IMR-90 (cell line): ENCODE measurements around the gene CSNK1D. TPM values are rescaled to one million over a fixed set of nuclear protein-coding genes. Genes with fewer than 3 reads are reported as not detected.

Experiments used
- ATAC-seq: fragments of 200-7000 bp; cut with Tn5 transposase; 2 replicates; pipeline ENCODE4 v1.9.1; 2020; ENCODE audit warnings: low read depth, mild to moderate bottlenecking, moderate library complexity
- BruUV-seq: library from RNA; stranded (reverse); fragments of 400-500 nt; replicated peaks from 2 replicates; lab custom pipeline; 2021; lab: Mats Ljungman, UMichigan
- CTCF ChIA-PET: fragments of 300-600 bp; formaldehyde crosslinking; extraction: SDS; loops from one replicate; lab custom pipeline; 2021; ENCODE audit warnings: antibody characterized with exemption; lab: Yijun Ruan, JAX
- POLR2A ChIA-PET: fragments of 300-600 bp; sonication (Branson Sonifier 250); formaldehyde crosslinking; loops from one replicate; lab custom pipeline; 2022; ENCODE audit warnings: antibody characterized with exemption; ENCODE audit not compliant: unreplicated experiment; lab: Charles Lee
- DNase-seq: peaks from one replicate; pipeline ENCODE4 v3.0.0; 2013
- H2AFZ ChIP-seq: replicated peaks from 2 replicates; pipeline ENCODE3; 2013; ENCODE audit warnings: low read length, mild to moderate bottlenecking; ENCODE audit not compliant: poor library complexity
- H2AK5ac ChIP-seq: 2 replicates; pipeline ENCODE4 v1.6.1; 2013; ENCODE audit warnings: low read depth, low read length, inconsistent platforms
- H2AK9ac ChIP-seq: replicated peaks from 2 replicates; pipeline ENCODE3; 2013; ENCODE audit warnings: mild to moderate bottlenecking, low read depth, low read length, moderate library complexity; ENCODE audit not compliant: poor library complexity
- H2BK120ac ChIP-seq: 2 replicates; pipeline ENCODE4 v1.6.1; 2013; ENCODE audit warnings: low read depth, low read length, inconsistent platforms
- H2BK15ac ChIP-seq: 3 replicates; pipeline ENCODE4 v1.6.1; 2013; ENCODE audit warnings: low read depth, low read length, inconsistent platforms
- H2BK20ac ChIP-seq: 2 replicates; pipeline ENCODE4 v1.6.1; 2013; ENCODE audit warnings: low read depth, mild to moderate bottlenecking, inconsistent platforms, low read length, moderate library complexity
- H2BK5ac ChIP-seq: 2 replicates; pipeline ENCODE4 v1.6.1; 2013; ENCODE audit warnings: mild to moderate bottlenecking, low read depth, low read length, inconsistent platforms; ENCODE audit not compliant: poor library complexity, severe bottlenecking
- H3K14ac ChIP-seq: replicated peaks from 2 replicates; pipeline ENCODE4 v1.6.1; 2013; ENCODE audit warnings: low read depth, low read length, inconsistent platforms
- H3K18ac ChIP-seq: 2 replicates; pipeline ENCODE4 v1.6.1; 2013; ENCODE audit warnings: low read depth, low read length, control low read depth
- H3K23ac ChIP-seq: 2 replicates; pipeline ENCODE4 v1.6.1; 2013; ENCODE audit warnings: low read depth, low read length, inconsistent platforms
- H3K27ac ChIP-seq: 2 replicates; pipeline ENCODE4 v1.5.1; 2013; ENCODE audit warnings: mild to moderate bottlenecking, control low read depth, low read length; ENCODE audit not compliant: insufficient read depth
- H3K27me3 ChIP-seq: 2 replicates; pipeline ENCODE4 v1.6.1; 2013; ENCODE audit warnings: low read length; ENCODE audit not compliant: control insufficient read depth, insufficient read depth
- H3K36me3 ChIP-seq: 2 replicates; pipeline ENCODE4 v1.6.1; 2013; ENCODE audit warnings: low read length, mixed read lengths; ENCODE audit not compliant: control insufficient read depth, insufficient read depth
- H3K4ac ChIP-seq: 2 replicates; pipeline ENCODE4 v1.6.1; 2013; ENCODE audit warnings: low read depth, low read length, inconsistent platforms
- H3K4me1 ChIP-seq: 2 replicates; pipeline ENCODE4 v1.6.1; 2013; ENCODE audit warnings: low read length, mixed read lengths; ENCODE audit not compliant: control insufficient read depth, insufficient read depth
- H3K4me2 ChIP-seq: 2 replicates; pipeline ENCODE4 v1.6.1; 2013; ENCODE audit warnings: low read depth, mild to moderate bottlenecking, control low read depth, low read length, moderate library complexity
- H3K4me3 ChIP-seq: 2 replicates; pipeline ENCODE4 v1.5.1; 2013; ENCODE audit warnings: low read depth, mild to moderate bottlenecking, control low read depth, low read length, moderate library complexity; ENCODE audit not compliant: insufficient read depth
- H3K56ac ChIP-seq: 2 replicates; pipeline ENCODE4 v1.6.1; 2013; ENCODE audit warnings: low read length, inconsistent platforms; ENCODE audit not compliant: insufficient read depth; ENCODE audit errors: extremely low read depth
- H3K79me1 ChIP-seq, 2 experiments: 2 replicates each; pipeline ENCODE4 v1.6.1; 2013; ENCODE audit warnings: low read length in 2 of 2, inconsistent platforms in 1 of 2, low read depth in 1 of 2
- H3K9ac ChIP-seq: 2 replicates; pipeline ENCODE4 v1.6.1; 2013; ENCODE audit warnings: low read depth, low read length, control low read depth
- H3K9me1 ChIP-seq: 2 replicates; pipeline ENCODE4 v1.6.1; 2013; ENCODE audit warnings: low read length, inconsistent platforms; ENCODE audit not compliant: insufficient read depth
- H3K9me3 ChIP-seq: 2 replicates; pipeline ENCODE4 v1.6.1; 2013; ENCODE audit warnings: low read length; ENCODE audit not compliant: control insufficient read depth, insufficient read depth
- H4K20me1 ChIP-seq: 2 replicates; pipeline ENCODE4 v1.6.1; 2013; ENCODE audit warnings: low read length, inconsistent platforms; ENCODE audit not compliant: insufficient read depth
- H4K5ac ChIP-seq: 2 replicates; pipeline ENCODE4 v1.6.1; 2013; ENCODE audit warnings: mild to moderate bottlenecking, low read depth, low read length, control low read depth
- H4K8ac ChIP-seq, 2 experiments: 2 replicates each; pipeline ENCODE4 v1.6.1; 2013; ENCODE audit warnings: low read depth in 2 of 2, low read length in 2 of 2, control low read depth in 1 of 2, inconsistent platforms in 1 of 2
- H4K91ac ChIP-seq: 2 replicates; pipeline ENCODE4 v1.6.1; 2013; ENCODE audit warnings: low read depth, low read length, inconsistent platforms; ENCODE audit not compliant: insufficient read depth
- RCOR1 ChIP-seq: IDR thresholded peaks from 2 replicates; pipeline ENCODE4 v1.6.1; 2012; ENCODE audit warnings: mild to moderate bottlenecking, low read length, improper control_type of control experiment; ENCODE audit not compliant: insufficient replicate concordance
- WGBS, 2 experiments: methylation state at CpG; one replicate each; pipeline versions ENCODE4 v1.1.5 to v1.1.7; 2013; ENCODE audit warnings: missing lambda C conversion rate in 2 of 2; ENCODE audit not compliant: insufficient read length in 1 of 2; ENCODE audit errors: extremely low coverage in 2 of 2; 5-methylcytosine and 5-hydroxymethylcytosine counted together
- dilution Hi-C: fragments of 300-500 bp; cut with HindIII; formaldehyde crosslinking; loops from one replicate; pipeline ENCODE4 v1.14.3; 2018; ENCODE audit warnings: low sequenced_read_pairs; ENCODE audit not compliant: unreplicated experiment
- in situ Hi-C: fragments of 300-500 bp; cut with MboI; formaldehyde crosslinking; loops from 3 replicates; pipeline ENCODE4 v1.14.3; 2019; ENCODE audit warnings: low sequenced_read_pairs, inconsistent platforms, mixed read lengths
- intact Hi-C: fragments of 100-400 bp; cut with micrococcal nuclease; formaldehyde crosslinking; loops from 2 replicates; pipeline ENCODE4 v1.10.0; 2022
- polyA plus RNA-seq, 3 experiments: library from polyadenylated mRNA; depleted of rRNA; stranded (reverse); fragments of >200 nt; gene quantifications; 2 replicates each; pipeline ENCODE4 v1.2.3, GENCODE V29; 2012; ENCODE audit warnings: low replicate concordance in 1 of 3
- total RNA-seq: library from RNA; depleted of rRNA; stranded (reverse); fragments of >200 nt; gene quantifications from 2 replicates; pipeline ENCODE4 v1.2.3, GENCODE V29; 2012
- TF ChIP-seq, protein P1 (sequence below): fragments of 150-350 bp; IDR thresholded peaks from 2 replicates; pipeline ENCODE4 v1.6.1; 2016; ENCODE audit warnings: low read depth, mild to moderate bottlenecking, low read length, moderate library complexity, borderline replicate concordance

CSNK1D gene
- total and polyA plus RNA-seq, 2 of the 4 experiments (the other 2 are of a cell fraction) = 47.1 to 186 TPM

DNA sequence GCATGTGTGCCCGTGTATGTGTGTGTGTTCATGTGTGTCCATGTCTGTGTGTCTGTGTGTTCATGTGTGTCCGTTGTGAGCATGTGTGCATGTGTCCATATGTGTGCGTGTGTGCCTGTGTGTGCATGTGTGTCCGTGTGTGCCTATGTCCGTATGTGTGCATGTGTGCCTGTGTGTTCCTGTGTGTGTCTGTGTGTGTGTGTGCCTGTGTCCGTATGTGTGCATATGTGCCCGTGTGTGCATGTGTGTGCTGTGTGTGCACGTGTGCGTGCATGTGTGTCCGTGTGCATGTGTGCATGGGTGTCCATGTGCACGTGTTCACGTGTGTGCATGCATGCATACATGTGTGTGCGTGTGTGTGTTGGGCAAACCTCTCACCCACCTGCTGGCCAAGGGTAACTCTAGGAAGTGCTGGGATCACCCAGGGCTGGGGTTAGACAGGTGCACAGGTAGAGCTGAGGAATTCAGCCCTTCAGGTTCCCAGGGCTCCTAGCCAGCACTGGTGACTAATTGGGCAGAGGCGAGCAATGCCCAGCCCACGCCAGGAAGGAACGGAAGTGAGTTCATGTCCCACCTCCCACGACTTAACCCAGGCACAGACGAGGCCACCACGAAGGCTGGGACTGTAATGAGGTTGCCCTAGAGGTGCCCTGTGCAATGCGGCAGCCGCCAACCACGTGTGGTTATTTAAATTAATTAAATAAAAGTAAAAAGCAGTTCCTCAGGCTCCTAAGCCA, 8.2 kb upstream of the CSNK1D start:
- H3K9ac ChIP-seq = no peak overlapping the region
- WGBS, 2 experiments = 88% methylated on average over 8 of the region's 22 CpGs; no CpG with 5 or more reads in 1 of the 2 experiments
- in situ Hi-C loops = no loop called here
- ChIA-PET CTCF (no interaction called here), POLR2A (no interaction called here)
- H2AK9ac ChIP-seq = no peak overlapping the region
- no peaks in the 10 kb centered on the region for H4K20me1 ChIP-seq
- peaks cover 20% of the 10 kb centered on the region for H3K9me1 ChIP-seq
- H2BK15ac ChIP-seq = no peak overlapping the region; the same call in 2 of the 3 replicates
- DNase-seq = peak; percentile 33
- no peak overlapping the region for H3K27ac ChIP-seq
- no peak overlapping the region for H4K91ac ChIP-seq
- dilution Hi-C loops = no loop called here
- H4K5ac ChIP-seq = no peak overlapping the region
- H3K18ac ChIP-seq = no peak overlapping the region
- no peak overlapping the region for H3K4me3 ChIP-seq
- H3K4me1 ChIP-seq = peaks cover 20% of the 10 kb centered on the region
- no peak for ATAC-seq
- peak overlapping the region; percentile 68; the same call in 1 of the 2 replicates for H2AK5ac ChIP-seq
- H2BK20ac ChIP-seq = peak overlapping the region; percentile 43; the same call in 1 of the 2 replicates
- BruUV-seq = no TSS peak
- peak overlapping the region; percentile 57 for H3K4ac ChIP-seq
- H2BK120ac ChIP-seq = peak overlapping the region; percentile 53; the same call in 1 of the 2 replicates
- intact Hi-C loops = no loop called here
- H3K9me3 ChIP-seq = no peaks in the 10 kb centered on the region
- H3K79me1 ChIP-seq = peaks cover 0 to 4% of the 10 kb centered on the region in 2 experiments; a peak in 1 of 4 replicates
- no peak overlapping the region for H3K23ac ChIP-seq
- H3K56ac ChIP-seq = no peak overlapping the region
- H2AFZ ChIP-seq = no peak overlapping the region
- no peaks in the 10 kb centered on the region for H3K27me3 ChIP-seq
- no peak overlapping the region for H3K4me2 ChIP-seq
- 0 out of 2 replicates have a peak overlapping the region, but pooled peaks have one; percentile 9 for H3K14ac ChIP-seq
- no peaks in the 10 kb centered on the region; the same call in 1 of the 2 replicates for H3K36me3 ChIP-seq
- TF ChIP-seq, protein P1, sequence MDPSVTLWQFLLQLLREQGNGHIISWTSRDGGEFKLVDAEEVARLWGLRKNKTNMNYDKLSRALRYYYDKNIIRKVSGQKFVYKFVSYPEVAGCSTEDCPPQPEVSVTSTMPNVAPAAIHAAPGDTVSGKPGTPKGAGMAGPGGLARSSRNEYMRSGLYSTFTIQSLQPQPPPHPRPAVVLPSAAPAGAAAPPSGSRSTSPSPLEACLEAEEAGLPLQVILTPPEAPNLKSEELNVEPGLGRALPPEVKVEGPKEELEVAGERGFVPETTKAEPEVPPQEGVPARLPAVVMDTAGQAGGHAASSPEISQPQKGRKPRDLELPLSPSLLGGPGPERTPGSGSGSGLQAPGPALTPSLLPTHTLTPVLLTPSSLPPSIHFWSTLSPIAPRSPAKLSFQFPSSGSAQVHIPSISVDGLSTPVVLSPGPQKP = no peak
- TF ChIP-seq RCOR1 = peak; percentile 38
- H4K8ac ChIP-seq = no peak overlapping the region
- peak overlapping the region; percentile 16 for H2BK5ac ChIP-seq
